Mucosa of descending colon (tissue), 3 donors: ENCODE data around the gene FSD2. TPM values are rescaled to one million over a fixed set of nuclear protein-coding genes. Genes with fewer than 3 reads are reported as not detected.
"Not testable (repeated sequence)": the region's sequence is repeated elsewhere in the genome, so short reads cannot be mapped to it uniquely, and the experiment has no call there.

Experiments
- ATAC-seq: fragments of 200-7000 bp; cut with Tn5 transposase; one replicate; pipeline ENCODE4 v1.9.1; 2020; ENCODE audit warnings: mild to moderate bottlenecking, moderate library complexity
- DNase-seq, 3 donors: peaks; one replicate each; pipeline ENCODE4 v3.0.0-alpha.2; 2020
- H3K36me3 ChIP-seq: fragments of 200-600 bp; one replicate; pipeline ENCODE4 v1.8.0; 2021; ENCODE audit warnings: low read depth, mild to moderate bottlenecking
- H3K4me1 ChIP-seq: fragments of 200-600 bp; one replicate; pipeline ENCODE4 v1.8.0; 2021; ENCODE audit warnings: low read depth, mild to moderate bottlenecking
- H3K4me3 ChIP-seq: fragments of 200-600 bp; one replicate; pipeline ENCODE4 v1.8.0; 2021; ENCODE audit warnings: mild to moderate bottlenecking
- H3K9me3 ChIP-seq: fragments of 200-600 bp; one replicate; pipeline ENCODE4 v1.8.0; 2021; ENCODE audit warnings: mild to moderate bottlenecking
- CTCF ChIP-seq: fragments of 200-600 bp; IDR thresholded peaks from one replicate; pipeline ENCODE4 v1.8.0; 2022; ENCODE audit warnings: antibody characterized with exemption, mild to moderate bottlenecking
- intact Hi-C, 2 donors: fragments of 100-400 bp; cut with DNase I in 1 of 2; cut with micrococcal nuclease in 1 of 2; formaldehyde crosslinking; loops; one replicate each; pipeline versions ENCODE4 v1.11.0 to v1.11.1; 2022; cut with DNase I, micrococcal nuclease
- total RNA-seq, 3 donors: library from RNA; stranded (reverse); fragmentation: NEBNext Ultra II Directional in 2 of 3; extraction: Animal tissue kit (Norgen Biotek cat#: 25700) in 2 of 3; gene quantifications; one replicate each; pipeline versions ENCODE4 v1.2.1 to v1.2.4, GENCODE V29; 2021 to 2023
- donor health status: DM: no; HTN: no; CAD: no; lungs with moderate emphysema.
- donor health status: DM: no; HTN: no; CAD: no.
- donor health status: DM: no; HTN: yes; CAD: no.

Gene FSD2
- total RNA-seq, 3 donors from 2014 or later, result not detected

- peaks cover 15% of the 10 kb centered on the region for H3K36me3 ChIP-seq
- no peaks in the 10 kb centered on the region for H3K4me1 ChIP-seq
- intact Hi-C loops, result no loop called here
- no peaks in the 10 kb centered on the region for H3K9me3 ChIP-seq
- DNase-seq (no peak), ATAC-seq (no peak)
- no peak for TF ChIP-seq CTCF
- H3K4me3 ChIP-seq, result no peak overlapping the region
These were observed 22.2 kb upstream of the FSD2 start for GRCh38 chr15:82828075-82828474.

GRCh38 chr15:82823049-82823448 lies 17.2 kb upstream of the FSD2 start:
- H3K4me1 ChIP-seq, result no peaks in the 10 kb centered on the region
- ATAC-seq (no peak), DNase-seq (no peak)
- H3K36me3 ChIP-seq, result peaks cover 2% of the 10 kb centered on the region
- intact Hi-C loops, result no loop called here
- no peak for TF ChIP-seq CTCF
- H3K9me3 ChIP-seq, result no peaks in the 10 kb centered on the region
- no peak overlapping the region for H3K4me3 ChIP-seq

- intact Hi-C loops, H3K4me1 ChIP-seq, H3K4me3 ChIP-seq, ATAC-seq, H3K36me3 ChIP-seq, H3K9me3 ChIP-seq, DNase-seq: not testable (repeated sequence)
These were observed 16.0 kb upstream of the FSD2 start for GRCh38 chr15:82821851-82822250.

- H3K9me3 ChIP-seq, intact Hi-C loops, ATAC-seq, H3K36me3 ChIP-seq, H3K4me3 ChIP-seq, DNase-seq, H3K4me1 ChIP-seq: not testable (repeated sequence)
These were observed 15.5 kb upstream of the FSD2 start for GRCh38 chr15:82821396-82821795.

- Histone ChIP-seq H3K4me1 (no peaks in the 10 kb centered on the region), H3K36me3 (no peaks in the 10 kb centered on the region), H3K9me3 (no peaks in the 10 kb centered on the region), H3K4me3 (no peak overlapping the region)
- ATAC-seq (no peak), DNase-seq (no peak)
- intact Hi-C loops, result no loop called here
- no peak for TF ChIP-seq CTCF
These were observed 14.3 kb upstream of the FSD2 start for GRCh38 chr15:82820128-82820527.

GRCh38 chr15:82812994-82813393 lies 7.1 kb upstream of the FSD2 start:
- DNase-seq, result no peak
- intact Hi-C loops, result no loop called here
- no peak for TF ChIP-seq CTCF

GRCh38 chr15:82810890-82811426 lies 5.1 kb upstream of the FSD2 start:
- no peak for TF ChIP-seq CTCF
- no peak for ATAC-seq
- peaks cover 3% of the 10 kb centered on the region for H3K4me1 ChIP-seq
- peak overlapping the region; percentile 88 for H3K4me3 ChIP-seq
- DNase-seq, result peak in 1 of 3 donors; percentile 23
- H3K36me3 ChIP-seq, result peaks cover 4% of the 10 kb centered on the region
- no peaks in the 10 kb centered on the region for H3K9me3 ChIP-seq
- intact Hi-C loops, result no loop called here

More at GRCh38 chr15:82812994-82813393, 7.1 kb upstream of the FSD2 start:
- H3K4me1 ChIP-seq, result peaks cover 3% of the 10 kb centered on the region
- no peak for ATAC-seq
- H3K4me3 ChIP-seq, result no peak overlapping the region
- no peaks in the 10 kb centered on the region for H3K9me3 ChIP-seq
- peaks cover 4% of the 10 kb centered on the region for H3K36me3 ChIP-seq
